GM19467 (cell line): ENCODE results near the gene PROM2.

ENCODE experiments used
- ATAC-seq: cut with Tn5 transposase; IDR thresholded peaks from one replicate; pipeline ENCODE4 v1.9.1; 2021; ENCODE audit warnings: mild to moderate bottlenecking, moderate library complexity; ENCODE audit not compliant: unreplicated experiment

Gene PROM2

GRCh38 chr2:95305380-95306061 is 31.3 kb downstream of the PROM2 start:
- ATAC-seq = no peak

GRCh38 chr2:95306336-95306895 is 32.2 kb downstream of the PROM2 start:
- no peak for ATAC-seq

- no peak for ATAC-seq
These were observed 32.8 kb downstream of the PROM2 start for GRCh38 chr2:95307036-95307435.

- ATAC-seq = no peak
These were observed 33.6 kb downstream of the PROM2 start for GRCh38 chr2:95307878-95308277.

- no peak for ATAC-seq
These were observed 34.3 kb downstream of the PROM2 start for GRCh38 chr2:95308426-95308990.

GRCh38 chr2:95309599-95309998 is 35.4 kb downstream of the PROM2 start:
- ATAC-seq = no peak

- no peak for ATAC-seq
These were observed 36.0 kb downstream of the PROM2 start for GRCh38 chr2:95310216-95310615.

- ATAC-seq = no peak
These were observed 36.4 kb downstream of the PROM2 start for GRCh38 chr2:95310651-95311050.

GRCh38 chr2:95311815-95312542 is 37.7 kb downstream of the PROM2 start:
- no peak for ATAC-seq

- no peak for ATAC-seq
These were observed 38.4 kb downstream of the PROM2 start for GRCh38 chr2:95312543-95313201.

- no peak for ATAC-seq
These were observed 39.3 kb downstream of the PROM2 start for GRCh38 chr2:95313296-95314131.

- ATAC-seq = no peak
These were observed 40.3 kb downstream of the PROM2 start for GRCh38 chr2:95314598-95314963.

- ATAC-seq = no peak
These were observed 40.8 kb downstream of the PROM2 start for GRCh38 chr2:95314964-95315611.

- ATAC-seq = no peak
These were observed 41.7 kb downstream of the PROM2 start for GRCh38 chr2:95315801-95316411.

- no peak for ATAC-seq
These were observed 42.3 kb downstream of the PROM2 start for GRCh38 chr2:95316466-95317122.

GRCh38 chr2:95317123-95317500 is 42.9 kb downstream of the PROM2 start:
- ATAC-seq = no peak

GRCh38 chr2:95317665-95318425 is 43.6 kb downstream of the PROM2 start:
- ATAC-seq = no peak

- no peak for ATAC-seq
These were observed 44.4 kb downstream of the PROM2 start for GRCh38 chr2:95318431-95319220.
